H9 (cell line): ENCODE measurements around the gene NPNT. TPM values are rescaled to one million over a fixed set of nuclear protein-coding genes. Genes with fewer than 3 reads are reported as not detected.

ENCODE experiments used
- DNase-seq: peaks from one replicate; pipeline ENCODE4 v3.0.0-alpha.2; 2017
- H2AFZ ChIP-seq: one replicate; pipeline ENCODE4 v1.6.1; 2013; ENCODE audit warnings: mild to moderate bottlenecking, low read length, control low read depth, moderate library complexity
- H2AK5ac ChIP-seq: 2 replicates; pipeline ENCODE4 v1.6.1; 2013; ENCODE audit warnings: low read length, control low read depth, mixed read lengths; ENCODE audit not compliant: insufficient read length
- H2BK120ac ChIP-seq: one replicate; pipeline ENCODE4 v1.6.1; 2013; ENCODE audit warnings: low read depth, mild to moderate bottlenecking, low read length, control low read depth, inconsistent platforms; ENCODE audit not compliant: poor library complexity, severe bottlenecking
- H2BK12ac ChIP-seq: 2 replicates; pipeline ENCODE4 v1.6.1; 2013; ENCODE audit warnings: low read length, control low read depth, mixed read lengths, low read depth; ENCODE audit not compliant: insufficient read length
- H2BK15ac ChIP-seq: 2 replicates; pipeline ENCODE4 v1.6.1; 2013; ENCODE audit warnings: low read depth, low read length, control low read depth
- H2BK20ac ChIP-seq: one replicate; pipeline ENCODE4 v1.6.1; 2013; ENCODE audit warnings: low read depth, mild to moderate bottlenecking, low read length, control low read depth, inconsistent platforms; ENCODE audit not compliant: poor library complexity, severe bottlenecking
- H2BK5ac ChIP-seq: 2 replicates; pipeline ENCODE4 v1.6.1; 2013; ENCODE audit warnings: low read length, control low read depth, mixed read lengths; ENCODE audit not compliant: insufficient read length
- H3K14ac ChIP-seq: 2 replicates; pipeline ENCODE4 v1.6.1; 2013; ENCODE audit warnings: low read length, control low read depth; ENCODE audit not compliant: insufficient read depth
- H3K18ac ChIP-seq: 2 replicates; pipeline ENCODE4 v1.6.1; 2013; ENCODE audit warnings: low read depth, mild to moderate bottlenecking, mixed read lengths, low read length, control low read depth; ENCODE audit not compliant: insufficient read length
- H3K23ac ChIP-seq: 2 replicates; pipeline ENCODE4 v1.6.1; 2013; ENCODE audit warnings: low read length, control low read depth, mixed read lengths, low read depth; ENCODE audit not compliant: insufficient read length
- H3K23me2 ChIP-seq: 2 replicates; pipeline ENCODE4 v1.6.1; 2013; ENCODE audit warnings: low read depth, mild to moderate bottlenecking, mixed read lengths, low read length, control low read depth; ENCODE audit not compliant: insufficient read length, poor library complexity, severe bottlenecking
- H3K27ac ChIP-seq: 2 replicates; pipeline ENCODE4 v1.5.1; 2013; ENCODE audit warnings: low read length, control low read depth, mixed read lengths, low read depth; ENCODE audit not compliant: insufficient read length
- H3K27me3 ChIP-seq: 2 replicates; pipeline ENCODE4 v1.6.1; 2013; ENCODE audit warnings: low read length, control low read depth, inconsistent platforms; ENCODE audit not compliant: insufficient read depth
- H3K4ac ChIP-seq: 2 replicates; pipeline ENCODE4 v1.6.1; 2013; ENCODE audit warnings: low read depth, mild to moderate bottlenecking, control low read depth, inconsistent platforms, low read length, moderate library complexity
- H3K4me1 ChIP-seq: 2 replicates; pipeline ENCODE4 v1.6.1; 2013; ENCODE audit warnings: low read length, control low read depth, inconsistent platforms; ENCODE audit not compliant: insufficient read depth
- H3K4me2 ChIP-seq: 2 replicates; pipeline ENCODE4 v1.6.1; 2013; ENCODE audit warnings: low read length, control low read depth, mixed read lengths; ENCODE audit not compliant: insufficient read length, insufficient read depth
- H3K56ac ChIP-seq: 2 replicates; pipeline ENCODE4 v1.6.1; 2013; ENCODE audit warnings: low read depth, mild to moderate bottlenecking, mixed read lengths, low read length, control low read depth; ENCODE audit not compliant: insufficient read length
- H3K79me1 ChIP-seq: 2 replicates; pipeline ENCODE4 v1.6.1; 2013; ENCODE audit warnings: low read depth, mild to moderate bottlenecking, moderate library complexity, low read length, control low read depth, inconsistent platforms; ENCODE audit not compliant: insufficient read depth, poor library complexity, severe bottlenecking
- H3K79me2 ChIP-seq: 2 replicates; pipeline ENCODE4 v1.6.1; 2013; ENCODE audit warnings: low read length, control low read depth, inconsistent platforms; ENCODE audit not compliant: insufficient read depth
- H3K9ac ChIP-seq: 2 replicates; pipeline ENCODE4 v1.6.1; 2013; ENCODE audit warnings: low read length, control low read depth, mixed read lengths; ENCODE audit not compliant: insufficient read length; ENCODE audit errors: extremely low read depth
- H3K9me3 ChIP-seq: one replicate; pipeline ENCODE4 v1.6.1; 2013; ENCODE audit warnings: low read depth, low read length, inconsistent platforms; ENCODE audit not compliant: control insufficient read depth
- H3T11ph ChIP-seq: one replicate; pipeline ENCODE4 v1.6.1; 2013; ENCODE audit warnings: mild to moderate bottlenecking, low read length, control low read depth, inconsistent platforms
- H4K20me1 ChIP-seq: one replicate; pipeline ENCODE4 v1.6.1; 2013; ENCODE audit not compliant: control insufficient read depth, insufficient read length, insufficient read depth
- H4K5ac ChIP-seq: 2 replicates; pipeline ENCODE4 v1.6.1; 2013; ENCODE audit warnings: low read depth, mild to moderate bottlenecking, mixed read lengths, low read length, control low read depth; ENCODE audit not compliant: insufficient read length
- H4K8ac ChIP-seq: replicated peaks from 2 replicates; pipeline ENCODE4 v1.6.1; 2013; ENCODE audit warnings: low read length, control low read depth, mixed read lengths, low read depth; ENCODE audit not compliant: insufficient read length
- H4K91ac ChIP-seq: 2 replicates; pipeline ENCODE4 v1.6.1; 2013; ENCODE audit warnings: low read depth, mild to moderate bottlenecking, moderate library complexity, mixed read lengths, low read length, control low read depth; ENCODE audit not compliant: insufficient read length
- H3K27ac Mint-ChIP-seq, 3 experiments: 2 replicates in 2 of 3; 3 replicates in 1 of 3; pipeline ENCODE4 v1.8.0; 2020 to 2021; ENCODE audit warnings: mixed read lengths in 3 of 3, mild to moderate bottlenecking in 1 of 3, moderate library complexity in 1 of 3
- H3K27me3 Mint-ChIP-seq: 2 replicates; pipeline ENCODE4 v1.8.0; 2021; ENCODE audit warnings: low read depth, mild to moderate bottlenecking, moderate library complexity, mixed read lengths
- H3K36me3 Mint-ChIP-seq, 3 experiments: 2 replicates in 2 of 3; 3 replicates in 1 of 3; pipeline ENCODE4 v1.8.0; 2020 to 2021; ENCODE audit warnings: low read depth in 3 of 3, mixed read lengths in 3 of 3; ENCODE audit not compliant: insufficient read depth in 1 of 3
- H3K4me1 Mint-ChIP-seq, 2 experiments: 2 replicates each; pipeline ENCODE4 v1.8.0; 2020; ENCODE audit warnings: mixed read lengths in 2 of 2
- H3K4me3 Mint-ChIP-seq, 2 experiments: 2 replicates in 1 of 2; 3 replicates in 1 of 2; pipeline ENCODE4 v1.8.0; 2020 to 2021; ENCODE audit warnings: mild to moderate bottlenecking in 2 of 2, mixed read lengths in 2 of 2, moderate library complexity in 1 of 2
- H3K9me3 Mint-ChIP-seq, 2 experiments: 2 replicates in 1 of 2; 3 replicates in 1 of 2; pipeline ENCODE4 v1.8.0; 2020; ENCODE audit warnings: mild to moderate bottlenecking in 2 of 2, mixed read lengths in 2 of 2, moderate library complexity in 1 of 2
- CTCF ChIP-seq: fragments of 200-600 bp; sonication (generic); conservative IDR thresholded peaks from 3 replicates; pipeline ENCODE4 v1.8.0; 2021; ENCODE audit warnings: antibody characterized with exemption, mild to moderate bottlenecking
- WGBS: extraction: QIAGEN DNeasy Blood & Tissue Kit; methylation state at CpG from one replicate; pipeline ENCODE4 v1.1.7; 2013; ENCODE audit warnings: missing lambda C conversion rate, low lambda C conversion rate, mixed read lengths; ENCODE audit not compliant: insufficient read length; ENCODE audit errors: extremely low coverage; 5-methylcytosine and 5-hydroxymethylcytosine counted together
- total RNA-seq: library from RNA; stranded (reverse); gene quantifications from 2 replicates; pipeline ENCODE4 v1.2.1, GENCODE V29; 2021

The NPNT gene
- total RNA-seq, 1 experiment from 2014 or later: 0.37 TPM

GRCh38 chr4:105937759-105938158 lies 42.5 kb downstream of the NPNT start:
- Histone ChIP-seq H2BK20ac (no peak overlapping the region), H4K5ac (no peak overlapping the region), H3K27me3 (no peaks in the 10 kb centered on the region), H2AFZ (no peak overlapping the region), H3K23me2 (no peaks in the 10 kb centered on the region), H3K79me1 (no peaks in the 10 kb centered on the region), H3K56ac (no peak overlapping the region), H4K20me1 (no peaks in the 10 kb centered on the region), H2BK5ac (no peak overlapping the region), H3K27ac (no peak overlapping the region), H2BK120ac (no peak overlapping the region), H3K4me1 (no peaks in the 10 kb centered on the region), H3K4me2 (no peak overlapping the region), H2AK5ac (no peak overlapping the region), H2BK12ac (no peak overlapping the region), H4K8ac (no peak overlapping the region), H3T11ph (no peak overlapping the region), H2BK15ac (no peak overlapping the region), H3K9me3 (no peaks in the 10 kb centered on the region), H3K23ac (no peak overlapping the region), H4K91ac (no peak overlapping the region), H3K18ac (no peak overlapping the region), H3K9ac (no peak overlapping the region), H3K14ac (no peak overlapping the region), H3K79me2 (no peaks in the 10 kb centered on the region), H3K4ac (no peak overlapping the region)
- Mint-ChIP-seq H3K27me3 (no peaks in the 10 kb centered on the region), H3K9me3 (no peaks in the 10 kb centered on the region), H3K27ac (no peak overlapping the region), H3K4me3 (no peak overlapping the region), H3K36me3 (no peaks in the 10 kb centered on the region), H3K4me1 (peaks cover 0 to 2% of the 10 kb centered on the region in 2 experiments; a peak in 1 of 4 replicates)
- no CpG with 5 or more reads among the region's 1 CpG for WGBS
- no peak for TF ChIP-seq CTCF
- no peak for DNase-seq
